CD4-positive, alpha-beta T cell treated with Interleukin-21 for 1 hour (primary cell): ENCODE data around the gene GPRIN3.
"Not testable (repeated sequence)": the region's sequence is repeated elsewhere in the genome, so short reads cannot be mapped to it uniquely, and the experiment has no call there.

Experiments used
- DNase-seq: peaks from one replicate; pipeline ENCODE4 v3.0.0-alpha.2; 2020

Gene GPRIN3

GRCh38 chr4:89254347-89254746 lies 53.3 kb downstream of the GPRIN3 start:
- not testable (repeated sequence) for DNase-seq

GRCh38 chr4:89253935-89254334 lies 53.7 kb downstream of the GPRIN3 start:
- no peak for DNase-seq

GRCh38 chr4:89253311-89253710 lies 54.3 kb downstream of the GPRIN3 start:
- no peak for DNase-seq

- DNase-seq, result no peak
These were observed 56.2 kb downstream of the GPRIN3 start for GRCh38 chr4:89251396-89251795.

DNA sequence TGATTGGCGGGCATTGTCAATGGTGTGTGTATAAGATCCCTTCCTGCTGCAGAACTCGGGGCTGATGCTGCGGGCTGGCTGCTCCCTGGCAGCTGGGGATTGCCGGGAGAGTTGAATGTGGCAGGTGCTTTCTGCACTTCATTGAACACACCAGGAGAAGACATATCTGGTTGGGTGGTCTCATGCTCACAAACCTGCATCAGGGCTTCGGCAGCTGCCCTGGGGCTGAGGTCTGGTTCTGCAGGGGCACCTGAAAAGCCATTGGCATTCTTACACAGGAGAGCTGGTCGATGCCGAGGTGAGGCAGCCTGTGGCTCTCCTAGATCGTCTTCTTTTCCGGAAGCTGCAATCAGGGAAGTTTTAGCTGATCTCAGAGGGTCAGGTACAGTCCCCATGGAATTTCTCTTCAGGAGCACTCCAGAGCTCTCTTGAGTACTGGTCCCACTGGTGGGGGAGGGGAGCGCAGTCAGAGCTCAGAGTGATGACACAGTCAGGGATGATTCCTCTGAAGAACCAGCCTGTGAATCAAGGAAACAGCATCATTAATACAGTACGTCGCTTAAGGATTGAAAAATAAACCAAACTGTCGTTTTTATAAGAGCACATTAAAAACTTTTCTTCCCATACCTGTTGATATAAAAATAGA lies 57.8 kb downstream of the GPRIN3 start:
- no peak for DNase-seq

- DNase-seq, result no peak
These were observed 58.3 kb downstream of the GPRIN3 start for GRCh38 chr4:89249313-89249712.

GRCh38 chr4:89248879-89249281 lies 58.7 kb downstream of the GPRIN3 start:
- DNase-seq, result no peak

GRCh38 chr4:89247951-89248350 lies 59.6 kb downstream of the GPRIN3 start:
- DNase-seq, result no peak

- no peak for DNase-seq
These were observed 62.1 kb downstream of the GPRIN3 start for GRCh38 chr4:89245459-89245858.

DNA sequence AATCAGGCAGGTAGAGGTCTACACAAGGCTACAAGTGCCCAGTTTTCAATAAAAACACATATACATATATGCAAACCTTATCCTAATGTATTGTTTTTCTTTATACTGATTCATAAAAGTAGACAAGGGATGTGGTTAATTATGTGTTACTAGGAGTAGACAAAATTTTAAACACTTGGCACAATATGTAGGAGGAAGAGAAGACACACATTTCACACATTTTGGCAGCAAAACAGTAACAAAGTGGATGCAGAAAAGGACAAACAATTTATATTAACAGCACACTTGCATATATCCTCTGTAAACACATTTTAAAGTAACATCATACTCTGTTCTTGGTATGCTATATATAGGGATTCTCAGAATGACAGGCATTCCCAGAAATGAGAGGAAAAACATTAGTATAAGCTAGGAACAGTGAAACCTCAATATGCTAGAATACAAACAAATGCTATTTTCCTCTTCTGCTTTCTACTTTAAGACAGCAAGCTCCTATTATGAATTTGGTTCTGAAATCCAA lies 63.8 kb downstream of the GPRIN3 start:
- DNase-seq, result no peak

- DNase-seq, result peak; percentile 83
These were observed 64.5 kb downstream of the GPRIN3 start for GRCh38 chr4:89242864-89243732.

DNA sequence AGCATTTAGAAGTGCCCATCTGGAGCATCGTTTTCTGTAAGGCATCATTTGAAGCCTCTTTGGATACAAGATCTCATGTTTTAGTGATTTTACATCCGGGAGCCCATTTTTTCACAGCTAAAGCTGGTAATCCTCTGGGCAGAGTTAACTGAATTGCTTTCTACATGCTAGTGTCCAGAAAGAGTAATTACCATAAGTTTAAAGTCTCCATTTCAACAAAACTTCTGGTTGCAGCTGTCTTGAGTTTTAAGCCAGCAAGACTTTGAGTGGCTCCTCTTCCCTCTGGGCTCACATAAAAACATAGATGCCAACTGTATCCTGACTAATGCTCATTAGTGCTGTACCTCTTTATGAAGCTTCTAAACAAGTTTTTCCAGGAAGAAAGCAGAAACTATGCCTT lies 65.4 kb downstream of the GPRIN3 start:
- DNase-seq, result no peak

- no peak for DNase-seq
These were observed 77.3 kb downstream of the GPRIN3 start for GRCh38 chr4:89230271-89230670.

- peak; percentile 83 for DNase-seq
These were observed 80.7 kb downstream of the GPRIN3 start for GRCh38 chr4:89226665-89227574.

DNA sequence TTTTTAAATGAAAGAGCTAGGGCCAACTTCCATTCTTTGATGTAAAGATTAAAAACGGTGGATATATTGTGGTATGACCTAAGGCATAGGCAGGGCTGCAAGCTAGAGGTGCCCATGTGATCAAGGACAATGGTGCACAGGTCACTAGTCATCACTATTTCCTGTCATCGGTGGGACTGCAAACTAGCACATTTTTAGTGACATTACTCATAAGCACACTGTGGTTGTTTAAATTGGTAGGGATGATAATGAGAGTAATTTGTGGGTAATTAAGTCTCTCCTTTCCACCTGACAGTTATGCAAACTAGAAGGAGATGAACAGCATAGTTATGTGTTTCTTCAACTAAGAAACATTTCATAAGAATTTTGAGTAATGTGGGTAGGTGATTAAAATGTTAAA lies 85.4 kb downstream of the GPRIN3 start:
- DNase-seq, result no peak

DNA sequence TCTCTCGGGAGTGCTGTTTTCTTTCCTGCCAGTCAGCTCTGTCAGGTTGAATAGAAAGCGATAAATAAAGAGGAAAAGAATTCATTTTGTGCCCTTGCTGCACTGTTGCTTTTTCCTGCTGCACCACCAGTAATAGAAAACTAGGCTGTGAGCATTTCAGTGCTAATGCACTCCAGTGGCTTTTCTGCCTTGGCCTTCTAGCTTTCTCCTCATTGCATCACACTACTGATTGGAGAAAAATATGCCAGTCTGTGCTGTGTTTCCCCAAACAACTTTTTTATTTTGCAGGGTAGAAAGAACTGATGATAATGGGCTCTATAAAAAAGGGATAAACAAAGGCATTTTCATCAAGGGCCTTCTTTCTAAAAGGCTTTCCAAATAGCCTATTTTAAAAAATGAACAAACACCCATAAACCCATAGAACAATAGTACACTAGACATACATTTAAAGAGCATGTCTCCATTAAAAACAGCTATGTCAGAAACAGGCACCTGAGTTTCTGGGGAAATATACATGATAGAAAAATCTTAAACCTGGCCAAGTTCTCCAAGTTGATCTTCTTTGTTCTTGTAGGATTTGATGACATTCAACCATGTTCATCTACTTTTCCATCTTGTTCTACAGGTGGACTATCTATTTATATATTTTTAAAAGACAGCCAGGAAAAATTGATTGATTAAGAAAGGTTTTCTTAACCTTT lies 86.3 kb downstream of the GPRIN3 start:
- DNase-seq, result no peak

DNA sequence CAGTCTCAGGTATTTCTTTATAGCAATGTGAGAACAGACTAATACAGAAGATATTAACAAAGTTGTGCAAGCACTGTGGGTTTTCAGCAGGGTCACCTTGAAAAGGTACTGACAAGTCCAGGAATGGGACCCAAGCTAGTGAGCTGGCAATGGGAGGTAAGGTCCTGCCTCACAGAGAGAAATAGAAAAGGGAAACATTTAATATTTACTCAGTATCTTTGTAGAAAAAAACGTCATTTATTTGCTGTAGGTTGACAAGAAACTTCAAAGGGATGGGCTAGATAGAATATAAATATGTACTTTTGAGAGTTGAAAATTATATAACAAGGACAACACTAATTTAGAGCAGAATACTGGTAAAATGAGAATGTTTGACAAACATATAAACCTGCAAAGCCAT lies 89.0 kb downstream of the GPRIN3 start:
- no peak for DNase-seq

DNA sequence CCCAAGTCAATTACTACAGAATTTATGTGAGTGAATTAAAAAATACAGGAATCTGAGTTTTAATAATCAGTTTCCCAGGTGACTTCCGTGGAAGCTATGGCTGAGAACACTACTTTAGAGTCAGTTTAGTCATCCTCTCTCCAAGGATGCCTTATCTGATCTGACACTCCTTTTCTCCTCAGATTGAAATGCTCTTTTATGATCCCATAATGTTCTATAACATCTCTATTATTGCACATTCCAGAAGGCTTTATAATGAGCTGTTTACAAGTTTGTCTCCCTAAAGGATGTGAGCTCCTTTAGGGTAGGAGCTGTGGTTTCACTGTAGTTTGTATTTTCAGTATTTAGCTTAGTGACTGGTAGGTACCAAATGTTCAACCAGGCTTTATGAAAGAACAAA lies 90.0 kb downstream of the GPRIN3 start:
- DNase-seq, result no peak

GRCh38 chr4:89216866-89217265 lies 90.7 kb downstream of the GPRIN3 start:
- DNase-seq, result no peak

DNA sequence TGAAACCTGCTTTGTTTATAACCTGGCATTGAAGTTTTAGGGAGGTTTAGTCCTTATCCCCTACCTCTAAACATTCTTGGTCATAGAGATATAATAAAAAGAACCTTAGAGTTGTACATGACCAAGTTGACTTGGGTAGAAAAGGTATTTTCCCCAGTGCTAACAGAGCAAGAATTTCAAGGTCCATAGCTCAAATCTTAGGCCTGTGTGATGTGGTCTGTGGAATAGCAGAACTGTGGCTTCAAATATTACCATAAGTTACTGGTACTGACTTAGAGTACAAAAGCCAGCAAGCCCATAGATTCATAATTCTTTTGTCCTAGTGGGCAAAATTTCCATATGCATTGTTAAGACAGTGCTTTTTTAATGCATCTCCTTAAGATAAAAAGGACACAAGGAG lies 91.2 kb downstream of the GPRIN3 start:
- no peak for DNase-seq

DNA sequence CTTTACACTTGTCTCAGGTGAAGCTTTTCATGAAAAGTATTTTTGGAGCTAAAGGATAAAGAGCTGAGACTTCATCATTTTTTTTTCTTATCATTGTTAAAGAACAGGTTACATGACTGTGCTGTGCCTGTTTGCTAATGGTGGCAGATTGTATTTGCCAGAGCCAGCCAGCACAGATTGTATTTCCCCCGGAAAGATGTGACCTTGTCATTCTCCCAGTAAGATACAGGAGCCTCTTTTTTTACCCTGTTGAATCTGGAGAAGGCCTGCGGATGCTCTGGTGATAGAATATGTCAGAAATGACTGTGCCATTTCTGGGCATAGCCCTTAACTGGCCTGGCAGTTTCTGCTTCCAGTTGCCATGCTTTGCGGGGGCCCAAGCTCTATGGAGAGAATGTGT lies 91.9 kb downstream of the GPRIN3 start:
- DNase-seq, result no peak

- DNase-seq, result no peak
These were observed 93.3 kb downstream of the GPRIN3 start for GRCh38 chr4:89214308-89214707.

DNA sequence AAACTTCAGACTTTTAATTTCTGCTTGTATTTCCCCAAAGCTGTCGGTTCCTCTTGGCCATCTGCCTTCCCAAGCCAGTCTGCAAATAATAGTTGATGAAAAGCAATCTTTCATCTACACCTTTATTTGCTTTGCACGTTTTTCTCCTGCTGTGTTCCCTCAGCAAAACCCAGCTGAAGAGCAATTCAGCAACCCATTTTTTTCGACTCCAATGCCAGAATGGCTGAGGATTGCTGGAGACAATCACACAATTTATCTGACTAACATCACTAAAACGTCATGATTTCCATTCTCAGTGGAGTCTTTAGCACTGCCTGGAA lies 94.3 kb downstream of the GPRIN3 start:
- DNase-seq, result no peak
